Fibroblast of lung (primary cell): ENCODE results near the gene SENP5.

ENCODE experiments used
- EZH2 ChIP-seq: IDR thresholded peaks from 2 replicates; pipeline ENCODE4 v1.5.1; 2012; ENCODE audit warnings: low read length, control low read depth, mild to moderate bottlenecking; ENCODE audit errors: missing control alignments
- TF ChIP-seq, protein P1 (sequence below), 2 donors: IDR thresholded peaks in 1 of 2; conservative IDR thresholded peaks in 1 of 2; 1 replicate in 1 of 2; 2 replicates in 1 of 2; pipeline ENCODE4 v1.5.1; 2011 to 2012; ENCODE audit warnings: low read length in 2 of 2, control low read depth in 1 of 2, inconsistent platforms in 1 of 2, low read depth in 1 of 2, mild to moderate bottlenecking in 1 of 2

DNA sequence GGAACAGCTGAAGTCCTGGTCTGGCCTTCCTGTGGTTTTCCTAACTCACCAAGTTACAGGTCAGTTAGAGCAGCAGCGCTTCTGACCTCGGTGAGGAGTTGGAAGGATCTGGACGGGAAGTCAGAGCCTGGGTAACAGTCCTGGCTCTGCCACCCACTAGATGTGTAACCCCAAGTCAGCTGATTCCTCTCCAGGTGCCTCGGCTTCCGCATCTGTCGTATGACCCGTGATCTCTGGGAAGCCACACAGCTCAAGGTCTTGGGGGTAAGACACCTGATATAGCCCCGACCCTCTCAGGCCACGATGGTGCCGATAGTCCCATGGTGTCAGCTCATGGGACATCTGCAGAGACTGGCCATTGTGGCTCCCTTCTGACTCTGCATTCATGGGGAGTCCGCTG is 109.2 kb downstream of the SENP5 start:
- no peak for TF ChIP-seq EZH2
- TF ChIP-seq, protein P1, sequence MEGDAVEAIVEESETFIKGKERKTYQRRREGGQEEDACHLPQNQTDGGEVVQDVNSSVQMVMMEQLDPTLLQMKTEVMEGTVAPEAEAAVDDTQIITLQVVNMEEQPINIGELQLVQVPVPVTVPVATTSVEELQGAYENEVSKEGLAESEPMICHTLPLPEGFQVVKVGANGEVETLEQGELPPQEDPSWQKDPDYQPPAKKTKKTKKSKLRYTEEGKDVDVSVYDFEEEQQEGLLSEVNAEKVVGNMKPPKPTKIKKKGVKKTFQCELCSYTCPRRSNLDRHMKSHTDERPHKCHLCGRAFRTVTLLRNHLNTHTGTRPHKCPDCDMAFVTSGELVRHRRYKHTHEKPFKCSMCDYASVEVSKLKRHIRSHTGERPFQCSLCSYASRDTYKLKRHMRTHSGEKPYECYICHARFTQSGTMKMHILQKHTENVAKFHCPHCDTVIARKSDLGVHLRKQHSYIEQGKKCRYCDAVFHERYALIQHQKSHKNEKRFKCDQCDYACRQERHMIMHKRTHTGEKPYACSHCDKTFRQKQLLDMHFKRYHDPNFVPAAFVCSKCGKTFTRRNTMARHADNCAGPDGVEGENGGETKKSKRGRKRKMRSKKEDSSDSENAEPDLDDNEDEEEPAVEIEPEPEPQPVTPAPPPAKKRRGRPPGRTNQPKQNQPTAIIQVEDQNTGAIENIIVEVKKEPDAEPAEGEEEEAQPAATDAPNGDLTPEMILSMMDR (conservative IDR thresholded peaks at IDR 0.05 in 1 of 2, IDR thresholded peaks at IDR 0.05 in 1 of 2; ENCODE audit: low read depth in 1 of 2, low read length in 2 of 2): no peak
